Neural cell (in vitro differentiated cells): ENCODE results near the gene MACIR. TPM values are rescaled to one million over a fixed set of nuclear protein-coding genes. Genes with fewer than 3 reads are reported as not detected.

Source experiments
- H2AFZ ChIP-seq: fragments of 200-600, 300-800 bp; sonication (generic), shearing (Covaris generic); 2 replicates; pipeline ENCODE4 v1.6.0; 2014; ENCODE audit warnings: low read depth, mild to moderate bottlenecking, antibody characterized with exemption, low read length, moderate library complexity
- H3F3A ChIP-seq: fragments of 200-600 bp; shearing (Covaris generic); 2 replicates; pipeline ENCODE4 v1.6.1; 2016; ENCODE audit warnings: mild to moderate bottlenecking, moderate library complexity, mixed read lengths, antibody characterized with exemption, low read length; ENCODE audit not compliant: insufficient read depth, poor library complexity, severe bottlenecking
- H3K27ac ChIP-seq: fragments of 200-600, 300-800 bp; sonication (generic), shearing (Covaris generic); 2 replicates; pipeline ENCODE4 v1.5.1; 2014; ENCODE audit warnings: mild to moderate bottlenecking, low read length, moderate library complexity
- H3K27me3 ChIP-seq: fragments of 300-800, 200-600 bp; sonication (generic), shearing (Covaris generic); 2 replicates; pipeline ENCODE4 v1.6.0; 2014; ENCODE audit warnings: mild to moderate bottlenecking, low read depth, low read length, moderate library complexity; ENCODE audit not compliant: insufficient read depth
- H3K36me3 ChIP-seq: fragments of 300-800, 200-600 bp; sonication (generic), shearing (Covaris generic); 2 replicates; pipeline ENCODE4 v1.5.1; 2014; ENCODE audit warnings: mild to moderate bottlenecking, antibody characterized with exemption, low read length, moderate library complexity; ENCODE audit not compliant: insufficient read depth
- H3K4me2 ChIP-seq: fragments of 300-800, 200-600 bp; sonication (generic), shearing (Covaris generic); 2 replicates; pipeline ENCODE4 v1.6.0; 2014; ENCODE audit warnings: mild to moderate bottlenecking, low read length
- H3K4me3 ChIP-seq: fragments of 300-800, 200-600 bp; sonication (generic), shearing (Covaris generic); 2 replicates; pipeline ENCODE4 v1.5.1; 2014; ENCODE audit warnings: mild to moderate bottlenecking, low read length, moderate library complexity
- H3K79me2 ChIP-seq: fragments of 200-600 bp; shearing (Covaris generic); replicated peaks from 2 replicates; pipeline ENCODE4 v1.6.0; 2014; ENCODE audit warnings: mild to moderate bottlenecking, low read length, moderate library complexity; ENCODE audit not compliant: insufficient read depth
- H3K9ac ChIP-seq: fragments of 300-800, 200-600 bp; sonication (generic), shearing (Covaris generic); 2 replicates; pipeline ENCODE4 v1.6.1; 2016; ENCODE audit warnings: mild to moderate bottlenecking, low read length, mixed read lengths
- H3K9me2 ChIP-seq: fragments of 200-600 bp; shearing (Covaris generic); 2 replicates; pipeline ENCODE4 v1.6.1; 2016; ENCODE audit warnings: mild to moderate bottlenecking, low read length, mixed read lengths; ENCODE audit not compliant: insufficient read depth
- H3K9me3 ChIP-seq: fragments of 200-600, 300-800 bp; sonication (generic), shearing (Covaris generic); 2 replicates; pipeline ENCODE4 v1.6.1; 2016; ENCODE audit warnings: mild to moderate bottlenecking, mixed run types, low read length, moderate library complexity, mixed read lengths
- H4K20me1 ChIP-seq: fragments of 200-600 bp; shearing (Covaris generic); 2 replicates; pipeline ENCODE4 v1.6.1; 2016; ENCODE audit warnings: mild to moderate bottlenecking, mixed run types; ENCODE audit not compliant: insufficient read depth
- CTCF ChIP-seq: fragments of 450-650 bp; IDR thresholded peaks from 2 replicates; pipeline ENCODE4 v1.5.1; 2014; ENCODE audit warnings: antibody characterized with exemption, mild to moderate bottlenecking, moderate library complexity; ENCODE audit not compliant: poor library complexity, severe bottlenecking
- EP300 ChIP-seq: fragments of 450-650 bp; conservative IDR thresholded peaks from 2 replicates; pipeline ENCODE4 v1.6.1; 2014; ENCODE audit warnings: antibody characterized with exemption, mild to moderate bottlenecking, moderate library complexity; ENCODE audit not compliant: poor library complexity, severe bottlenecking
- EZH2 ChIP-seq: fragments of 200-600, 300-800 bp; shearing (Covaris generic), sonication (generic); IDR thresholded peaks from 2 replicates; pipeline ENCODE4 v1.6.1; 2014; ENCODE audit warnings: antibody characterized with exemption, low read length, borderline replicate concordance, mild to moderate bottlenecking; ENCODE audit not compliant: insufficient read depth, poor library complexity, severe bottlenecking
- MXI1 ChIP-seq: fragments of 450-650 bp; conservative IDR thresholded peaks from 2 replicates; pipeline ENCODE4 v1.6.1; 2014; ENCODE audit warnings: antibody characterized with exemption, mild to moderate bottlenecking; ENCODE audit not compliant: poor library complexity, severe bottlenecking
- POLR2AphosphoS5 ChIP-seq: IDR thresholded peaks from 2 replicates; pipeline ENCODE4 v1.6.1; 2012
- RAD21 ChIP-seq: fragments of 450-650 bp; conservative IDR thresholded peaks from 2 replicates; pipeline ENCODE4 v1.6.1; 2014; ENCODE audit warnings: antibody characterized with exemption, mild to moderate bottlenecking, moderate library complexity
- SMC3 ChIP-seq: fragments of 450-650 bp; conservative IDR thresholded peaks from 2 replicates; pipeline ENCODE4 v1.6.1; 2014; ENCODE audit warnings: antibody characterized with exemption, mild to moderate bottlenecking, moderate library complexity; ENCODE audit not compliant: poor library complexity
- TAF1 ChIP-seq: IDR thresholded peaks from 2 replicates; pipeline ENCODE4 v1.6.1; 2012; ENCODE audit warnings: low read depth
- polyA plus RNA-seq: library from polyadenylated mRNA; depleted of rRNA; stranded (reverse); fragments of >200 nt; gene quantifications from 2 replicates; pipeline ENCODE4 v1.2.3, GENCODE V29; 2014
- TF ChIP-seq, protein P1 (sequence below): IDR thresholded peaks from 2 replicates; pipeline ENCODE4 v1.6.1; 2012; ENCODE audit warnings: borderline replicate concordance

The MACIR gene
- polyA plus RNA-seq, 1 donor from 2014 or later: 34.8 TPM

- no peak overlapping the region for H3K27ac ChIP-seq
- H3F3A ChIP-seq: no peaks in the 10 kb centered on the region
- no peak overlapping the region for H3K4me3 ChIP-seq
- H3K9ac ChIP-seq: no peak overlapping the region
- no peaks in the 10 kb centered on the region for H3K9me3 ChIP-seq
- H3K27me3 ChIP-seq: no peaks in the 10 kb centered on the region
- no peaks in the 10 kb centered on the region for H3K79me2 ChIP-seq
- H2AFZ ChIP-seq: no peak overlapping the region
- H4K20me1 ChIP-seq: no peaks in the 10 kb centered on the region
- TF ChIP-seq, protein P1, sequence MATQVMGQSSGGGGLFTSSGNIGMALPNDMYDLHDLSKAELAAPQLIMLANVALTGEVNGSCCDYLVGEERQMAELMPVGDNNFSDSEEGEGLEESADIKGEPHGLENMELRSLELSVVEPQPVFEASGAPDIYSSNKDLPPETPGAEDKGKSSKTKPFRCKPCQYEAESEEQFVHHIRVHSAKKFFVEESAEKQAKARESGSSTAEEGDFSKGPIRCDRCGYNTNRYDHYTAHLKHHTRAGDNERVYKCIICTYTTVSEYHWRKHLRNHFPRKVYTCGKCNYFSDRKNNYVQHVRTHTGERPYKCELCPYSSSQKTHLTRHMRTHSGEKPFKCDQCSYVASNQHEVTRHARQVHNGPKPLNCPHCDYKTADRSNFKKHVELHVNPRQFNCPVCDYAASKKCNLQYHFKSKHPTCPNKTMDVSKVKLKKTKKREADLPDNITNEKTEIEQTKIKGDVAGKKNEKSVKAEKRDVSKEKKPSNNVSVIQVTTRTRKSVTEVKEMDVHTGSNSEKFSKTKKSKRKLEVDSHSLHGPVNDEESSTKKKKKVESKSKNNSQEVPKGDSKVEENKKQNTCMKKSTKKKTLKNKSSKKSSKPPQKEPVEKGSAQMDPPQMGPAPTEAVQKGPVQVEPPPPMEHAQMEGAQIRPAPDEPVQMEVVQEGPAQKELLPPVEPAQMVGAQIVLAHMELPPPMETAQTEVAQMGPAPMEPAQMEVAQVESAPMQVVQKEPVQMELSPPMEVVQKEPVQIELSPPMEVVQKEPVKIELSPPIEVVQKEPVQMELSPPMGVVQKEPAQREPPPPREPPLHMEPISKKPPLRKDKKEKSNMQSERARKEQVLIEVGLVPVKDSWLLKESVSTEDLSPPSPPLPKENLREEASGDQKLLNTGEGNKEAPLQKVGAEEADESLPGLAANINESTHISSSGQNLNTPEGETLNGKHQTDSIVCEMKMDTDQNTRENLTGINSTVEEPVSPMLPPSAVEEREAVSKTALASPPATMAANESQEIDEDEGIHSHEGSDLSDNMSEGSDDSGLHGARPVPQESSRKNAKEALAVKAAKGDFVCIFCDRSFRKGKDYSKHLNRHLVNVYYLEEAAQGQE: no peak
- TF ChIP-seq POLR2AphosphoS5: no peak
- TF ChIP-seq EZH2: no peak
- TF ChIP-seq SMC3: no peak
- no peak for TF ChIP-seq CTCF
- no peak for TF ChIP-seq EP300
- no peak for TF ChIP-seq RAD21
- no peak for TF ChIP-seq MXI1
- TF ChIP-seq TAF1: no peak
- no peaks in the 10 kb centered on the region for H3K36me3 ChIP-seq
- no peaks in the 10 kb centered on the region for H3K9me2 ChIP-seq
- H3K4me2 ChIP-seq: no peak overlapping the region
These were observed 30.5 kb upstream of the MACIR start for GRCh38 chr5:103228061-103228460.

GRCh38 chr5:103228588-103228987, 30.0 kb upstream of the MACIR start:
- Histone ChIP-seq H3K4me2 (no peak overlapping the region), H3K36me3 (no peaks in the 10 kb centered on the region)

More at GRCh38 chr5:103228588-103228987, 30.0 kb upstream of the MACIR start:
- Histone ChIP-seq H3K4me3 (no peak overlapping the region), H4K20me1 (no peaks in the 10 kb centered on the region), H3K79me2 (no peaks in the 10 kb centered on the region), H3K9ac (no peak overlapping the region), H2AFZ (no peak overlapping the region), H3F3A (no peaks in the 10 kb centered on the region), H3K27ac (no peak overlapping the region), H3K27me3 (no peaks in the 10 kb centered on the region), H3K9me3 (no peaks in the 10 kb centered on the region), H3K9me2 (no peaks in the 10 kb centered on the region)
- TF ChIP-seq CTCF (no peak), SMC3 (no peak), MXI1 (no peak), RAD21 (no peak), POLR2AphosphoS5 (no peak), EZH2 (no peak), TAF1 (no peak)
- TF ChIP-seq, protein P1: no peak
